ENCODE measurements around the gene ARSH.

Gene ARSH

GRCh38 chrX:2967012-2967411 lies 39.3 kb upstream of the ARSH start:
- no peaks in the 10 kb centered on the region for H3F3A ChIP-seq (ENCODE audit: insufficient read depth)
- no peaks in the 10 kb centered on the region for H3K27me3 ChIP-seq (ENCODE audit: low read length)
- no peak overlapping the region for H2AFZ ChIP-seq (ENCODE audit: low read depth, low read length, severe bottlenecking)
- no peaks in the 10 kb centered on the region for H3K79me2 ChIP-seq (ENCODE audit: insufficient read depth, low read length)
- H3K9ac ChIP-seq (ENCODE audit: low read length): no peak overlapping the region
- no peaks in the 10 kb centered on the region for H3K9me3 ChIP-seq (ENCODE audit: insufficient read depth, low read length)
- no peak overlapping the region for H3K27ac ChIP-seq (ENCODE audit: low read depth, low read length)
- no peaks in the 10 kb centered on the region for H3K9me2 ChIP-seq (replicated peaks; ENCODE audit: insufficient read depth, low read length)
- H3K4me3 ChIP-seq (ENCODE audit: insufficient read depth, low read length, poor library complexity, severe bottlenecking): no peak overlapping the region
- no peaks in the 10 kb centered on the region for H3K36me3 ChIP-seq (ENCODE audit: low read length)
- no peak overlapping the region for H3K4me2 ChIP-seq (ENCODE audit: low read depth, low read length, poor library complexity, severe bottlenecking)
- TF ChIP-seq, protein P1, sequence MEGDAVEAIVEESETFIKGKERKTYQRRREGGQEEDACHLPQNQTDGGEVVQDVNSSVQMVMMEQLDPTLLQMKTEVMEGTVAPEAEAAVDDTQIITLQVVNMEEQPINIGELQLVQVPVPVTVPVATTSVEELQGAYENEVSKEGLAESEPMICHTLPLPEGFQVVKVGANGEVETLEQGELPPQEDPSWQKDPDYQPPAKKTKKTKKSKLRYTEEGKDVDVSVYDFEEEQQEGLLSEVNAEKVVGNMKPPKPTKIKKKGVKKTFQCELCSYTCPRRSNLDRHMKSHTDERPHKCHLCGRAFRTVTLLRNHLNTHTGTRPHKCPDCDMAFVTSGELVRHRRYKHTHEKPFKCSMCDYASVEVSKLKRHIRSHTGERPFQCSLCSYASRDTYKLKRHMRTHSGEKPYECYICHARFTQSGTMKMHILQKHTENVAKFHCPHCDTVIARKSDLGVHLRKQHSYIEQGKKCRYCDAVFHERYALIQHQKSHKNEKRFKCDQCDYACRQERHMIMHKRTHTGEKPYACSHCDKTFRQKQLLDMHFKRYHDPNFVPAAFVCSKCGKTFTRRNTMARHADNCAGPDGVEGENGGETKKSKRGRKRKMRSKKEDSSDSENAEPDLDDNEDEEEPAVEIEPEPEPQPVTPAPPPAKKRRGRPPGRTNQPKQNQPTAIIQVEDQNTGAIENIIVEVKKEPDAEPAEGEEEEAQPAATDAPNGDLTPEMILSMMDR (IDR thresholded peaks at IDR 0.05; ENCODE audit: insufficient read depth, low read length, poor library complexity, severe bottlenecking): no peak
- no peak for TF ChIP-seq EZH2phosphoT487 (conservative IDR thresholded peaks at IDR 0.05; ENCODE audit: low read length)
- no peaks in the 10 kb centered on the region for H4K20me1 ChIP-seq (ENCODE audit: low read depth, low read length)

DNA sequence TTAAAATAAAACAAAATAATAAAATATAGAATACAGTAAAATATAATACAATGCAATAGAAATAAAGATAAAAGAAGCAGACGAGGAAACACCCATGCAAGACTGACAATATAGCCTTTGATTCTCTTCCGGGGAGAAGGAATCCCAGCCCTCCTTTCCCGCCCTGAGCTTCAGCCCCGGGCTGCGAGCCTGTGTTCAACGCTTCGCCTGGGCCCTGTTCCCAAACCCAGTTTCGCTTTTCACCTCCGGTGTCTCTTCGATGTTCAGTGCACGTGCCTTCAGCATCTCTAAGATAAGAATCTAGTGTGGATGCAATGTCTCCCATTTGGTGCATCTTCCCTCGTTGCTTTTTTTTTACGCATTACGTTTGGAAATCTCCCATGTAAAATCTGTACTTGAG lies 38.8 kb upstream of the ARSH start:
- no peaks in the 10 kb centered on the region for H3K27me3 ChIP-seq (ENCODE audit: low read length)
- no peak overlapping the region for H3K9ac ChIP-seq (ENCODE audit: low read length)
- no peak overlapping the region for H2AFZ ChIP-seq (ENCODE audit: low read depth, low read length, severe bottlenecking)
- no peaks in the 10 kb centered on the region for H3K36me3 ChIP-seq (ENCODE audit: low read length)
- no peaks in the 10 kb centered on the region for H3K9me3 ChIP-seq (ENCODE audit: insufficient read depth, low read length)
- TF ChIP-seq, protein P1 (IDR thresholded peaks at IDR 0.05; ENCODE audit: insufficient read depth, low read length, poor library complexity, severe bottlenecking): no peak
- TF ChIP-seq EZH2phosphoT487 (conservative IDR thresholded peaks at IDR 0.05; ENCODE audit: low read length): no peak
- no peak overlapping the region for H3K27ac ChIP-seq (ENCODE audit: low read depth, low read length)
- H3K9me2 ChIP-seq (replicated peaks; ENCODE audit: insufficient read depth, low read length): no peaks in the 10 kb centered on the region
- no peaks in the 10 kb centered on the region for H3F3A ChIP-seq (ENCODE audit: insufficient read depth)
- no peaks in the 10 kb centered on the region for H4K20me1 ChIP-seq (ENCODE audit: low read depth, low read length)
- H3K79me2 ChIP-seq (ENCODE audit: insufficient read depth, low read length): no peaks in the 10 kb centered on the region
- H3K4me3 ChIP-seq (ENCODE audit: insufficient read depth, low read length, poor library complexity, severe bottlenecking): no peak overlapping the region
- H3K4me2 ChIP-seq (ENCODE audit: low read depth, low read length, poor library complexity, severe bottlenecking): no peak overlapping the region

DNA sequence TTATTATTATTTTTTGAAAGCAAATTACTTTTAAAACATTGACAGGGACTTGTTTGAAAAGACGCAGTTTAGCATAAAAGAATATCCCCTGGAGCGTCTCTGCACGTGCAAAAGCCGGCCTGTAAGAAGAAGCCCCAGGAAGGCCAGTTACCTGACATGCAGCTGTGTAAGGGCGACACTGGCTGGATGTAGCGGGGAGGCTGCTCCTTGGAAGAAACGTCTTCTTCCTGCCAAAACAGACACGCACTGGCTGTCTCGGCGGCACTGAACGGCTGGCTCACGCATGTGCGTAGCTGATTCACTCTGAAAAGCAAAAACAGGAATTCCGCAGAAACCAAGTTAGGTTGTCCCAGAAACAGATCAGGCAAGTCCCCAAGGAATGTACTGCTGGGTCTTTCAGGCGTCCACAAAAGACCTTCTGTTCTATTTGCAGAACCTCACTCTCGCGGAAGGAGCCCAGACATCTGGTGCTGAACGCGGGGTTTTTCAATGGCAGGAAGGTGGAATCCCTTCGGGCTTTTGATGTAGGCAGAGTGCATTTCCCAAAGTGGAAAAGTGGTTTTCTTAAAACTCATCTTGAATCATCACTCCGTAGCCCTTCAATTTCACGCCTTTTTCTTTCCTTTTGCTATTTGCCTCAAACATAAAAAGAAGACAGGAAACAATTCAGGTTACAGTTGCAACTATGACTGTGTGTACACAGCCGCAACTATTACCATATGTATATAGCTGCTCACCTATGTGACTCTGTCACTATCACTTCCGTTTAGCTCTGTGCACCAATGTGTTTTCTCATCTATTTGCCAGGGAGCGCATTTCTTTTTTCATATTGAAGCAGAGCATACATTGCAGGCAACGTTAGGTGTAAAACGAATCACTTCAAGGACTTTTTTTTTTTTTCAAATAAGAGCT lies 38.1 kb upstream of the ARSH start:
- Histone ChIP-seq H3K79me2 (ENCODE audit: insufficient read depth, low read length) (no peaks in the 10 kb centered on the region), H3K4me3 (ENCODE audit: insufficient read depth, low read length, poor library complexity, severe bottlenecking) (no peak overlapping the region), H4K20me1 (ENCODE audit: low read depth, low read length) (no peaks in the 10 kb centered on the region), H3F3A (ENCODE audit: insufficient read depth) (no peaks in the 10 kb centered on the region), H3K4me2 (ENCODE audit: low read depth, low read length, poor library complexity, severe bottlenecking) (no peak overlapping the region), H2AFZ (ENCODE audit: low read depth, low read length, severe bottlenecking) (no peak overlapping the region), H3K36me3 (ENCODE audit: low read length) (no peaks in the 10 kb centered on the region), H3K9me2 (replicated peaks; ENCODE audit: insufficient read depth, low read length) (no peaks in the 10 kb centered on the region), H3K27ac (ENCODE audit: low read depth, low read length) (no peak overlapping the region), H3K9ac (ENCODE audit: low read length) (no peak overlapping the region), H3K27me3 (ENCODE audit: low read length) (no peaks in the 10 kb centered on the region), H3K9me3 (ENCODE audit: insufficient read depth, low read length) (no peaks in the 10 kb centered on the region)
- TF ChIP-seq EZH2phosphoT487 (conservative IDR thresholded peaks at IDR 0.05; ENCODE audit: low read length): no peak
- TF ChIP-seq, protein P1 (IDR thresholded peaks at IDR 0.05; ENCODE audit: insufficient read depth, low read length, poor library complexity, severe bottlenecking): no peak
